GM12872 (cell line): ENCODE results near the gene DENND10.

Source experiments
- CTCF ChIP-seq: IDR thresholded peaks from 3 replicates; pipeline ENCODE4 v1.5.1; 2011; ENCODE audit warnings: low read depth, mild to moderate bottlenecking, low read length, moderate library complexity; ENCODE audit not compliant: insufficient read depth

DENND10 gene

DNA sequence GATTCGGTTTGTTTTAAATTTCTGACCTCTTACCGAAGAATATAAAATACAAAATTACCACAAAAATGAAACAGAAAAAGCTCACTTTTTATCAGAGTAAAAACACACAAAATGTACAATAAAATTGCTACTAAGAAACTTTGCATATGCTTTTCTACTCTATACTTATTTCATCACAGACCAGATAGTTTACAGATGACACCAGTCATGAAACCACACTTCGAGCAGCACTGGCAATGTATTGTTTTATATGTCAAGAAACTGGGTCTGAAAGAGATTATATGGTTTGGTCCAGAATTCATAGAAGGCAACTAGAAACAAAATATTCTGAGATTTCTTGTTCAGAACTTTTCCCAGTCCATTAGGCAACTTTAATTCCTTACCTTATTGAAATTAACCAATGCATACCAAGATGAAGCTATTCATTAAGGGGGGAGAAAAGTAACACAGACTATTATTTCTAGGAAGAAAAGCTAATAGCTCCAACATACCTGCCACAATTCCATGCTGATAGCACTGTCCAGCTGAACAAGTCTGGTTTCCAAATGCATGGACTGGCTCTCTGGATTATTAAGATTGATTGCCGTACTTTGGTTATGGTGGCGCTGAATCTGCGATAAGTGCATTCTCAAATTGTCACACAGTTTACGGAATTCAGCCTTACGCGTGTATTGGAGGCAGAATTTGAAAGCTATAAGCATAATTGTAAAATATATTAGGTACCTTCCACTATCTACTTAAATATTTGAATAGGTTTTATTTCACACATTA is 33.3 kb upstream of the DENND10 start:
- TF ChIP-seq CTCF = no peak

DNA sequence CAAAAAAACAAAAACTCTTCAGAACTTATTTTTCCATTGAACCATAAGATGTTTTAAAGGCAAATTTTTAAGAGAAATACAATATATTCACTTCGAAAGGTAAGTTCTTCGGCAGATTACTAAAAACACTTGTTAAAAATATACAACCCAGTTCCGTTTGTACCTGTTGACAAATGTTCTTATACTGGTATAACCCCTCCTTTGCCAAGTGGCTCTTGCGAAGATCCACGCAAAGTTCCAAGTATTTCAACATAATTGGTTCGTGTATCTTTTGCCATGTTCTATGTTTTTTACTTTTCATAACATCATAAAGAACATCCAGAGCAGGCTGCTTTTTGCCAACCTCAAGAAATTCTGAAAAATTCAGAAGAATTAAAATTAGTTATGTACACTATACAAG is 30.3 kb upstream of the DENND10 start:
- no peak for TF ChIP-seq CTCF

GRCh38 chr10:119078422-119079179 is 25.3 kb upstream of the DENND10 start:
- no peak for TF ChIP-seq CTCF

DNA sequence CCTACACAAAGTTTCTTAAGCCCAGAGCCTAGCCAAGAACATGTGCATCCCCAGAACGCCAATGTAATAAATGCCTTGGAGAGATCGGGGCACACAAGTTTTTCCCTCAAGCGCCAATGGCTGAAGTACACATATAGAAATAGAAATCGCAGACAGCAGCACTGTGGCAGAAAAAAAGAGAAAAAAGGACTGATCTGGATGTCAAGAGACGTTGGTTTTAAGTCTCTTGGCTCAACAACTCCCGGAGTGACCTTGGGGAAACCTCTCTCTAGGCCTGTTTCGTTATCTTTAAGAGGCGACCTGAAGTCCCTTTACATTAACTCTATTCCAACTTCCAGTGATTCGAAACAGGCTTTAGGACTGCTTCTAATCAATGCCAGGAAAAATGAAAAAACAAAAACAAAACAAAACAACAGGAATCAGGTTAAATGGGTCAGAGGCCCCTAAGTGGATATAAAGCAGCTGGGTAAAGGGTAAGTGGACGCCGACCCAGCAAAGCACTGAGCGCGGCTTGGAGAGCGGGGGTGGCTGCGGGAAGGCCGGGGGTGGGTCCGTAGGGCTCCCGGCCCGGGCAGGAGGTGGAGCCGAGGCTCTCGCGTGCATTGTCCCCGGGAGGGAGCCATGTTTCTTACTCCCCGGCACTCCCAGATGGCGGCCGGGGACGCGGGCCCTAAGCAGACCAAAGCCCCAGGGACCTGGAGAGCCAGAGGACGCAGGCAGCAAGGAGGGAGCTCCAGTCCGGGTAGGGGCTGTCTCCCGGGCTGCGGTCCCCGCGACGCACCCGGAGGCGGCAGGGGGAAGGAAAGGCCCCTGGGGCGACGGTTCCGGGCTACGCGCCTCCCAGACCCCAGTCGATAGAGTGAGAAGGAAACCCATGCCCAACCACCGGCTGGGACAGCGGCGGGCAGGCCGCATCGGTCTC is 24.1 kb upstream of the DENND10 start:
- TF ChIP-seq CTCF = no peak

- TF ChIP-seq CTCF = no peak
These were observed 23.2 kb upstream of the DENND10 start, which contains the start of gene EIF3A for GRCh38 chr10:119080521-119081259. EIF3A (minus strand) TSS chr10:119080817; CDS start chr10:119080676, 141 bp downstream.

DNA sequence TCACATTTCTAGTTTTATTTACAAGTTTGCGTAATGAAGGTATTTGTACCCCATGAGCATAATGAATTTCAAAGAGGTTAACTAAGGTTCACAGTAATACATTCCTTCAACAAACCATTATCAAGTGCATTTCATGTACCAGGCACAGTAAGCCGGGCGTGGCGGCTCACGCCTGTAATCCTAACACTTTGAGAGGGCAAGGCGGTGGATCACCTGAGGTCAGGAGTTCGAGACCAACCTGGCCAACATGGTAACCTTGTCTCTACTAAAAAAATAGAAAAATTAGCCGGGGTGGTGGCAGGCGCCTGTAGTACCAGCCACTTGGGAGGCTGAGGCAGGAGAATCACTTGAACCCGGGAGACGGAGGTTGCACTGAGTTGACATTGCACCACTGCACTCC is 19.0 kb upstream of the DENND10 start:
- no peak for TF ChIP-seq CTCF
